GM12878 (cell line): ENCODE measurements around the gene PSMD11. TPM values are rescaled to one million over a fixed set of nuclear protein-coding genes. Genes with fewer than 3 reads are reported as not detected.

Experiments used
- BACH1 ChIP-seq: fragments of 450-650 bp; IDR thresholded peaks from 2 replicates; pipeline ENCODE4 v1.6.1; 2017; ENCODE audit warnings: mild to moderate bottlenecking, borderline replicate concordance
- BMI1 ChIP-seq: fragments of 450-650 bp; IDR thresholded peaks from 2 replicates; pipeline ENCODE4 v1.6.1; 2016; ENCODE audit warnings: mild to moderate bottlenecking, moderate library complexity, borderline replicate concordance
- CREM ChIP-seq: IDR thresholded peaks from 2 replicates; pipeline ENCODE4 v1.6.1; 2014; ENCODE audit warnings: antibody characterized with exemption, low read depth
- DPF2 ChIP-seq: fragments of 450-650 bp; IDR thresholded peaks from 2 replicates; pipeline ENCODE4 v1.6.1; 2017; ENCODE audit warnings: mild to moderate bottlenecking
- EP300 ChIP-seq, 2 experiments: fragments of 150-350 bp in 1 of 2; IDR thresholded peaks; 2 replicates each; pipeline ENCODE4 v1.6.1; 2011 to 2012; ENCODE audit warnings: low read depth in 2 of 2, low read length in 2 of 2, borderline replicate concordance in 1 of 2, improper control_type of control experiment in 1 of 2, inconsistent platforms in 1 of 2; ENCODE audit not compliant: control insufficient read depth in 1 of 2
- MEF2B ChIP-seq: fragments of 450-650 bp; IDR thresholded peaks from 2 replicates; pipeline ENCODE4 v1.6.1; 2018; ENCODE audit warnings: mild to moderate bottlenecking, moderate library complexity; ENCODE audit not compliant: partially characterized antibody, poor library complexity, severe bottlenecking
- POLR2A ChIP-seq: IDR thresholded peaks from 2 replicates; pipeline ENCODE4 v1.6.1; 2011; ENCODE audit warnings: low read depth, mild to moderate bottlenecking, low read length
- POLR2AphosphoS5 ChIP-seq: IDR thresholded peaks from 2 replicates; pipeline ENCODE4 v1.6.1; 2011; ENCODE audit warnings: mild to moderate bottlenecking, low read length, inconsistent platforms
- RAD51 ChIP-seq: fragments of 450-650 bp; IDR thresholded peaks from 2 replicates; pipeline ENCODE4 v1.6.1; 2016; ENCODE audit warnings: moderate library complexity, mild to moderate bottlenecking, inconsistent platforms
- RCOR1 ChIP-seq: conservative IDR thresholded peaks from 2 replicates; pipeline ENCODE4 v1.6.1; 2012; ENCODE audit warnings: low read depth, low read length, improper control_type of control experiment
- TAF1 ChIP-seq: IDR thresholded peaks from 2 replicates; pipeline ENCODE4 v1.6.1; 2011; ENCODE audit warnings: mild to moderate bottlenecking, low read depth, low read length, borderline replicate concordance
- TCF12 ChIP-seq: IDR thresholded peaks from 2 replicates; pipeline ENCODE4 v1.6.1; 2011; ENCODE audit warnings: low read depth, mild to moderate bottlenecking, low read length
- ZNF207 ChIP-seq: fragments of 450-650 bp; IDR thresholded peaks from 2 replicates; pipeline ENCODE4 v1.6.1; 2014; ENCODE audit warnings: antibody characterized with exemption, mild to moderate bottlenecking, borderline replicate concordance
- polyA plus RNA-seq, 11 experiments: library from polyadenylated mRNA; depleted of rRNA in 4 of 11; unstranded in 6 of 11; stranded (reverse) in 5 of 11; fragments of >200 nt; fragmentation: Nextera tagmentation in 4 of 11; fragmentation: Illumina TruSeq in 1 of 11; extraction: Ambion mirVana in 4 of 11; extraction: Trizol in 1 of 11; gene quantifications; 1 replicate in 1 of 11; 2 replicates in 10 of 11; pipeline versions ENCODE4 v1.2.1 to v1.2.3, GENCODE V29; 2011 to 2016; ENCODE audit warnings: inconsistent platforms in 2 of 11, missing spikeins in 2 of 11, low read depth in 1 of 11
- total RNA-seq, 4 experiments: library from RNA; depleted of rRNA in 3 of 4; stranded (reverse); fragments of >200 nt in 3 of 4; fragmentation: Illumina TruSeq in 1 of 4; extraction: Trizol in 1 of 4; gene quantifications; 2 replicates each; pipeline versions ENCODE4 v1.2.1 to v1.2.3, GENCODE V29; 2013 to 2021
- TF ChIP-seq, protein P1 (sequence below): fragments of 450-650 bp; IDR thresholded peaks from 2 replicates; pipeline ENCODE4 v1.6.1; 2016; ENCODE audit warnings: mild to moderate bottlenecking, moderate library complexity, borderline replicate concordance
- TF ChIP-seq, protein P2 (sequence below): IDR thresholded peaks from 2 replicates; pipeline ENCODE4 v1.6.1; 2011; ENCODE audit warnings: borderline replicate concordance, low read depth, mild to moderate bottlenecking, moderate library complexity, low read length; ENCODE audit not compliant: insufficient read depth, poor library complexity, severe bottlenecking
- TF ChIP-seq, protein P3 (sequence below), 3 experiments: IDR thresholded peaks in 2 of 3; conservative IDR thresholded peaks in 1 of 3; 2 replicates each; pipeline ENCODE4 v1.5.1; 2011; ENCODE audit warnings: low read depth in 3 of 3, low read length in 3 of 3, mild to moderate bottlenecking in 3 of 3, control low read depth in 2 of 3, moderate library complexity in 2 of 3, inconsistent platforms in 1 of 3, mixed read lengths in 1 of 3; ENCODE audit not compliant: control insufficient read depth in 2 of 3, insufficient read depth in 1 of 3; ENCODE audit errors: extremely low read depth in 1 of 3
- TF ChIP-seq, protein P4 (sequence below): fragments of 450-650 bp; IDR thresholded peaks from 2 replicates; pipeline ENCODE4 v1.6.1; 2018; ENCODE audit warnings: mild to moderate bottlenecking, low read depth, moderate library complexity; ENCODE audit not compliant: partially characterized antibody

PSMD11 gene
- total and polyA plus RNA-seq, 10 of the 15 experiments (the other 5 are each of a cell fraction or from before 2014, with no cell fraction given) = 84.1 to 319 (median 120) TPM

DNA sequence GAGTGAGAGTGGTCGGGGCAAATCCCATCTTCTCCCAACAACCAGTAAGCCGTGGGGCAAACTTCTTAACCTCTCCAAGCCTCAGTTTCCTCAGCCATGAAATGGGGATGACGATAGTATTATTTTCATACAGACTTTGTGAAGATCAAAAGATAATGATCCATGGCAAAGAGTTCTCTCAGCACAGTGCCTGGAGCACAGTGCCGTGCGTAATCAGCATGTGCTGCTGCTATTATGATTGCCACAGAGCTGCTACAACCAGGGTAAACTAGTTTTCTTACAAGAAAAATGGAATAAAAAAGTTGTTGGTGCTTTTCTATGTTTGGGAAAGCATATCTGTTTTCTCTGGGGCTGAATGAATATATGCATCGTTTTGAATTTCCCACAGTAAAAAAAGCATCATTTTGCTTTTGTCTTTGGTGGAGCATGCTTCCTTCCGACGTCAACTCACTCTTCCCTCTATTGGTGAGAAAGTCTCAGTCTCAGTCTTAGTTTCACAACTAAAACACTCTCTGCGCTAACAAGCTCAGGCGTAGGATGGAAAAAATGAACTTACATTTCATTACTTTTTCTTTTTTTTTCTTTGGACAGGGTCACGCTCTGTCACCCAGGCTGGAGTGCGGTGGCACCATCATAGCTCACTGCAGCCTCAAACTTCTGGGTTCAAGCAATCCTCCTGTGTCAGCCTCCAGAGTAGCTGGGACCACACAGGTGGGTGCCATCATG lies 79.7 kb downstream of the PSMD11 start (continued):
- TF ChIP-seq, protein P1, sequence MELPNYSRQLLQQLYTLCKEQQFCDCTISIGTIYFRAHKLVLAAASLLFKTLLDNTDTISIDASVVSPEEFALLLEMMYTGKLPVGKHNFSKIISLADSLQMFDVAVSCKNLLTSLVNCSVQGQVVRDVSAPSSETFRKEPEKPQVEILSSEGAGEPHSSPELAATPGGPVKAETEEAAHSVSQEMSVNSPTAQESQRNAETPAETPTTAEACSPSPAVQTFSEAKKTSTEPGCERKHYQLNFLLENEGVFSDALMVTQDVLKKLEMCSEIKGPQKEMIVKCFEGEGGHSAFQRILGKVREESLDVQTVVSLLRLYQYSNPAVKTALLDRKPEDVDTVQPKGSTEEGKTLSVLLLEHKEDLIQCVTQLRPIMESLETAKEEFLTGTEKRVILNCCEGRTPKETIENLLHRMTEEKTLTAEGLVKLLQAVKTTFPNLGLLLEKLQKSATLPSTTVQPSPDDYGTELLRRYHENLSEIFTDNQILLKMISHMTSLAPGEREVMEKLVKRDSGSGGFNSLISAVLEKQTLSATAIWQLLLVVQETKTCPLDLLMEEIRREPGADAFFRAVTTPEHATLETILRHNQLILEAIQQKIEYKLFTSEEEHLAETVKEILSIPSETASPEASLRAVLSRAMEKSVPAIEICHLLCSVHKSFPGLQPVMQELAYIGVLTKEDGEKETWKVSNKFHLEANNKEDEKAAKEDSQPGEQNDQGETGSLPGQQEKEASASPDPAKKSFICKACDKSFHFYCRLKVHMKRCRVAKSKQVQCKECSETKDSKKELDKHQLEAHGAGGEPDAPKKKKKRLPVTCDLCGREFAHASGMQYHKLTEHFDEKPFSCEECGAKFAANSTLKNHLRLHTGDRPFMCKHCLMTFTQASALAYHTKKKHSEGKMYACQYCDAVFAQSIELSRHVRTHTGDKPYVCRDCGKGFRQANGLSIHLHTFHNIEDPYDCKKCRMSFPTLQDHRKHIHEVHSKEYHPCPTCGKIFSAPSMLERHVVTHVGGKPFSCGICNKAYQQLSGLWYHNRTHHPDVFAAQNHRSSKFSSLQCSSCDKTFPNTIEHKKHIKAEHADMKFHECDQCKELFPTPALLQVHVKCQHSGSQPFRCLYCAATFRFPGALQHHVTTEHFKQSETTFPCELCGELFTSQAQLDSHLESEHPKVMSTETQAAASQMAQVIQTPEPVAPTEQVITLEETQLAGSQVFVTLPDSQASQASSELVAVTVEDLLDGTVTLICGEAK = 0 out of 2 replicates have a peak, but pooled peaks have one; percentile 10
- TF ChIP-seq CREM = peak; percentile 88
- peak; percentile 61 for TF ChIP-seq BMI1
- peak; percentile 88 to 96 for TF ChIP-seq EP300 (IDR thresholded peaks at IDR 0.05; ENCODE audit: borderline replicate concordance in 1 of 2, control insufficient read depth in 1 of 2, low read depth in 2 of 2, low read length in 2 of 2)
- no peak for TF ChIP-seq TAF1
- peak; percentile 88 for TF ChIP-seq POLR2AphosphoS5
- TF ChIP-seq, protein P2, sequence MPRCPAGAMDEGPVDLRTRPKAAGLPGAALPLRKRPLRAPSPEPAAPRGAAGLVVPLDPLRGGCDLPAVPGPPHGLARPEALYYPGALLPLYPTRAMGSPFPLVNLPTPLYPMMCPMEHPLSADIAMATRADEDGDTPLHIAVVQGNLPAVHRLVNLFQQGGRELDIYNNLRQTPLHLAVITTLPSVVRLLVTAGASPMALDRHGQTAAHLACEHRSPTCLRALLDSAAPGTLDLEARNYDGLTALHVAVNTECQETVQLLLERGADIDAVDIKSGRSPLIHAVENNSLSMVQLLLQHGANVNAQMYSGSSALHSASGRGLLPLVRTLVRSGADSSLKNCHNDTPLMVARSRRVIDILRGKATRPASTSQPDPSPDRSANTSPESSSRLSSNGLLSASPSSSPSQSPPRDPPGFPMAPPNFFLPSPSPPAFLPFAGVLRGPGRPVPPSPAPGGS = peak; percentile 98
- TF ChIP-seq, protein P3, sequence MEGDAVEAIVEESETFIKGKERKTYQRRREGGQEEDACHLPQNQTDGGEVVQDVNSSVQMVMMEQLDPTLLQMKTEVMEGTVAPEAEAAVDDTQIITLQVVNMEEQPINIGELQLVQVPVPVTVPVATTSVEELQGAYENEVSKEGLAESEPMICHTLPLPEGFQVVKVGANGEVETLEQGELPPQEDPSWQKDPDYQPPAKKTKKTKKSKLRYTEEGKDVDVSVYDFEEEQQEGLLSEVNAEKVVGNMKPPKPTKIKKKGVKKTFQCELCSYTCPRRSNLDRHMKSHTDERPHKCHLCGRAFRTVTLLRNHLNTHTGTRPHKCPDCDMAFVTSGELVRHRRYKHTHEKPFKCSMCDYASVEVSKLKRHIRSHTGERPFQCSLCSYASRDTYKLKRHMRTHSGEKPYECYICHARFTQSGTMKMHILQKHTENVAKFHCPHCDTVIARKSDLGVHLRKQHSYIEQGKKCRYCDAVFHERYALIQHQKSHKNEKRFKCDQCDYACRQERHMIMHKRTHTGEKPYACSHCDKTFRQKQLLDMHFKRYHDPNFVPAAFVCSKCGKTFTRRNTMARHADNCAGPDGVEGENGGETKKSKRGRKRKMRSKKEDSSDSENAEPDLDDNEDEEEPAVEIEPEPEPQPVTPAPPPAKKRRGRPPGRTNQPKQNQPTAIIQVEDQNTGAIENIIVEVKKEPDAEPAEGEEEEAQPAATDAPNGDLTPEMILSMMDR (IDR thresholded peaks at IDR 0.05 in 2 of 3, conservative IDR thresholded peaks at IDR 0.05 in 1 of 3; ENCODE audit: control insufficient read depth in 2 of 3, extremely low read depth in 1 of 3, insufficient read depth in 1 of 3, low read depth in 3 of 3, low read length in 3 of 3) = no peak
- peak; percentile 82 for TF ChIP-seq MEF2B
- no peak for TF ChIP-seq RCOR1
- TF ChIP-seq ZNF207 = peak; percentile 55; the same call in 1 of the 2 replicates
- TF ChIP-seq DPF2 = peak; percentile 55; the same call in 1 of the 2 replicates
- 0 out of 2 replicates have a peak, but pooled peaks have one; percentile 10 for TF ChIP-seq RAD51
- peak; percentile 66 for TF ChIP-seq TCF12
- TF ChIP-seq, protein P4, sequence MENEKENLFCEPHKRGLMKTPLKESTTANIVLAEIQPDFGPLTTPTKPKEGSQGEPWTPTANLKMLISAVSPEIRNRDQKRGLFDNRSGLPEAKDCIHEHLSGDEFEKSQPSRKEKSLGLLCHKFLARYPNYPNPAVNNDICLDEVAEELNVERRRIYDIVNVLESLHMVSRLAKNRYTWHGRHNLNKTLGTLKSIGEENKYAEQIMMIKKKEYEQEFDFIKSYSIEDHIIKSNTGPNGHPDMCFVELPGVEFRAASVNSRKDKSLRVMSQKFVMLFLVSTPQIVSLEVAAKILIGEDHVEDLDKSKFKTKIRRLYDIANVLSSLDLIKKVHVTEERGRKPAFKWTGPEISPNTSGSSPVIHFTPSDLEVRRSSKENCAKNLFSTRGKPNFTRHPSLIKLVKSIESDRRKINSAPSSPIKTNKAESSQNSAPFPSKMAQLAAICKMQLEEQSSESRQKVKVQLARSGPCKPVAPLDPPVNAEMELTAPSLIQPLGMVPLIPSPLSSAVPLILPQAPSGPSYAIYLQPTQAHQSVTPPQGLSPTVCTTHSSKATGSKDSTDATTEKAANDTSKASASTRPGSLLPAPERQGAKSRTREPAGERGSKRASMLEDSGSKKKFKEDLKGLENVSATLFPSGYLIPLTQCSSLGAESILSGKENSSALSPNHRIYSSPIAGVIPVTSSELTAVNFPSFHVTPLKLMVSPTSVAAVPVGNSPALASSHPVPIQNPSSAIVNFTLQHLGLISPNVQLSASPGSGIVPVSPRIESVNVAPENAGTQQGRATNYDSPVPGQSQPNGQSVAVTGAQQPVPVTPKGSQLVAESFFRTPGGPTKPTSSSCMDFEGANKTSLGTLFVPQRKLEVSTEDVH = no peak
- TF ChIP-seq POLR2A = peak; percentile 60; the same call in 1 of the 2 replicates
- TF ChIP-seq BACH1 = peak; percentile 58
